ENCODE data around the gene RNF180. TPM values are rescaled to one million over a fixed set of nuclear protein-coding genes. Genes with fewer than 3 reads are reported as not detected.
"Not testable (repeated sequence)": the region's sequence is repeated elsewhere in the genome, so short reads cannot be mapped to it uniquely, and the experiment has no call there.

The RNF180 gene
- total RNA-seq, 2 experiments from 2014 or later = not detected

GRCh38 chr5:64260756-64261155, 95.1 kb downstream of the RNF180 start:
- H3K36me3 Mint-ChIP-seq (ENCODE audit: low read depth) = no peaks in the 10 kb centered on the region
- no peak for DNase-seq
- no peak overlapping the region for H3K27ac Mint-ChIP-seq
- no peaks in the 10 kb centered on the region for H3K4me1 Mint-ChIP-seq
- H3K27me3 Mint-ChIP-seq = no peaks in the 10 kb centered on the region
- ChIA-PET CTCF (no interaction called here), POLR2A (no interaction called here)
- no peak overlapping the region for H3K4me3 Mint-ChIP-seq
- H3K9me3 Mint-ChIP-seq = no peaks in the 10 kb centered on the region

- DNase-seq = no peak
- no peaks in the 10 kb centered on the region for H3K9me3 Mint-ChIP-seq
- H3K4me1 Mint-ChIP-seq = no peaks in the 10 kb centered on the region
- CTCF ChIA-PET = no interaction called here
- POLR2A ChIA-PET = no interaction called here
- no peak overlapping the region for H3K4me3 Mint-ChIP-seq
- H3K27me3 Mint-ChIP-seq = no peaks in the 10 kb centered on the region
- H3K36me3 Mint-ChIP-seq (ENCODE audit: low read depth) = no peaks in the 10 kb centered on the region
- no peak overlapping the region for H3K27ac Mint-ChIP-seq
Observed at GRCh38 chr5:64269164-64269563, 103.5 kb downstream of the RNF180 start.

GRCh38 chr5:64273276-64273675, 107.6 kb downstream of the RNF180 start:
- H3K27ac Mint-ChIP-seq = no peak overlapping the region
- H3K27me3 Mint-ChIP-seq = no peaks in the 10 kb centered on the region
- H3K9me3 Mint-ChIP-seq = no peaks in the 10 kb centered on the region
- CTCF ChIA-PET = no interaction called here
- no peak for DNase-seq
- POLR2A ChIA-PET = no interaction called here
- no peak overlapping the region for H3K4me3 Mint-ChIP-seq
- no peaks in the 10 kb centered on the region for H3K4me1 Mint-ChIP-seq
- no peaks in the 10 kb centered on the region for H3K36me3 Mint-ChIP-seq (ENCODE audit: low read depth)

GRCh38 chr5:64285188-64286130, 119.8 kb downstream of the RNF180 start:
- peaks cover 3% of the 10 kb centered on the region for H3K9me3 Mint-ChIP-seq
- no peaks in the 10 kb centered on the region for H3K27me3 Mint-ChIP-seq
- no peaks in the 10 kb centered on the region for H3K4me1 Mint-ChIP-seq
- ChIA-PET CTCF (no interaction called here), POLR2A (no interaction called here)
- no peak for DNase-seq
- no peak overlapping the region for H3K27ac Mint-ChIP-seq
- H3K4me3 Mint-ChIP-seq = no peak overlapping the region
- no peaks in the 10 kb centered on the region for H3K36me3 Mint-ChIP-seq (ENCODE audit: low read depth)

- POLR2A ChIA-PET = no interaction called here
Observed at GRCh38 chr5:64286381-64286780, 120.7 kb downstream of the RNF180 start.

GRCh38 chr5:64288496-64288895, 122.9 kb downstream of the RNF180 start:
- H3K27me3 Mint-ChIP-seq = not testable (repeated sequence)
- H3K9me3 Mint-ChIP-seq = peaks cover 11% of the 10 kb centered on the region

More at GRCh38 chr5:64286381-64286780, 120.7 kb downstream of the RNF180 start:
- Mint-ChIP-seq H3K27me3 (no peaks in the 10 kb centered on the region), H3K4me3 (no peak overlapping the region), H3K27ac (no peak overlapping the region), H3K36me3 (ENCODE audit: low read depth) (no peaks in the 10 kb centered on the region), H3K9me3 (peaks cover 3% of the 10 kb centered on the region), H3K4me1 (no peaks in the 10 kb centered on the region)
- CTCF ChIA-PET = interaction anchor here (0.5 kb wide), 1 partner anchor 58 kb away, joined by 3 read pairs; no protein-coding TSS in a partner anchor
- DNase-seq = no peak

GRCh38 chr5:64292611-64293215, 127.1 kb downstream of the RNF180 start:
- Mint-ChIP-seq H3K27me3 (no peaks in the 10 kb centered on the region), H3K4me1 (no peaks in the 10 kb centered on the region), H3K9me3 (peaks cover 7% of the 10 kb centered on the region), H3K4me3 (no peak overlapping the region), H3K27ac (no peak overlapping the region), H3K36me3 (ENCODE audit: low read depth) (no peaks in the 10 kb centered on the region)
- ChIA-PET POLR2A (no interaction called here), CTCF (no interaction called here)
- DNase-seq = no peak

More at GRCh38 chr5:64288496-64288895, 122.9 kb downstream of the RNF180 start:
- CTCF ChIA-PET; POLR2A ChIA-PET; H3K4me1 Mint-ChIP-seq; H3K36me3 Mint-ChIP-seq (ENCODE audit: low read depth); H3K27ac Mint-ChIP-seq; H3K4me3 Mint-ChIP-seq; DNase-seq: not testable (repeated sequence)

- POLR2A ChIA-PET = no interaction called here
- H3K27ac Mint-ChIP-seq = no peak overlapping the region
Observed at GRCh38 chr5:64295101-64295500, 129.5 kb downstream of the RNF180 start.

GRCh38 chr5:64298586-64298985, 132.9 kb downstream of the RNF180 start:
- no peaks in the 10 kb centered on the region for H3K9me3 Mint-ChIP-seq
- no peak overlapping the region for H3K27ac Mint-ChIP-seq
- no peaks in the 10 kb centered on the region for H3K36me3 Mint-ChIP-seq (ENCODE audit: low read depth)
- no peaks in the 10 kb centered on the region for H3K27me3 Mint-ChIP-seq
- no peak overlapping the region for H3K4me3 Mint-ChIP-seq
- CTCF ChIA-PET = no interaction called here
- DNase-seq = no peak
- POLR2A ChIA-PET = no interaction called here
- H3K4me1 Mint-ChIP-seq = no peaks in the 10 kb centered on the region

More at GRCh38 chr5:64295101-64295500, 129.5 kb downstream of the RNF180 start:
- CTCF ChIA-PET = no interaction called here
- Mint-ChIP-seq H3K4me1 (no peaks in the 10 kb centered on the region), H3K27me3 (no peaks in the 10 kb centered on the region), H3K9me3 (peaks cover 7% of the 10 kb centered on the region), H3K36me3 (ENCODE audit: low read depth) (no peaks in the 10 kb centered on the region), H3K4me3 (no peak overlapping the region)
- no peak for DNase-seq

- no peaks in the 10 kb centered on the region for H3K27me3 Mint-ChIP-seq
- ChIA-PET POLR2A (no interaction called here), CTCF (no interaction called here)
- no peak overlapping the region for H3K4me3 Mint-ChIP-seq
- H3K27ac Mint-ChIP-seq = no peak overlapping the region
- H3K4me1 Mint-ChIP-seq = no peaks in the 10 kb centered on the region
- no peaks in the 10 kb centered on the region for H3K36me3 Mint-ChIP-seq (ENCODE audit: low read depth)
- DNase-seq = no peak
- no peaks in the 10 kb centered on the region for H3K9me3 Mint-ChIP-seq
Observed at GRCh38 chr5:64299805-64300204, 134.2 kb downstream of the RNF180 start.

GRCh38 chr5:64301566-64301965, 135.9 kb downstream of the RNF180 start:
- no peak for DNase-seq
- Mint-ChIP-seq H3K27ac (no peak overlapping the region), H3K36me3 (ENCODE audit: low read depth) (no peaks in the 10 kb centered on the region), H3K4me1 (no peaks in the 10 kb centered on the region), H3K27me3 (no peaks in the 10 kb centered on the region), H3K9me3 (no peaks in the 10 kb centered on the region), H3K4me3 (no peak overlapping the region)
- ChIA-PET CTCF (interaction anchor here (1.0 kb wide), 1 partner anchor 73 kb away, joined by 5 read pairs; no protein-coding TSS in a partner anchor), POLR2A (no interaction called here)

- Mint-ChIP-seq H3K9me3 (no peaks in the 10 kb centered on the region), H3K27me3 (no peaks in the 10 kb centered on the region), H3K4me3 (no peak overlapping the region), H3K36me3 (ENCODE audit: low read depth) (no peaks in the 10 kb centered on the region), H3K4me1 (no peaks in the 10 kb centered on the region), H3K27ac (no peak overlapping the region)
- ChIA-PET POLR2A (no interaction called here), CTCF (no interaction called here)
- DNase-seq = no peak
Observed at GRCh38 chr5:64308135-64308534, 142.5 kb downstream of the RNF180 start.

- no peak overlapping the region for H3K4me3 Mint-ChIP-seq
- H3K4me1 Mint-ChIP-seq = no peaks in the 10 kb centered on the region
- no peaks in the 10 kb centered on the region for H3K36me3 Mint-ChIP-seq (ENCODE audit: low read depth)
- CTCF ChIA-PET = no interaction called here
- H3K9me3 Mint-ChIP-seq = no peaks in the 10 kb centered on the region
- H3K27me3 Mint-ChIP-seq = no peaks in the 10 kb centered on the region
- no peak overlapping the region for H3K27ac Mint-ChIP-seq
- POLR2A ChIA-PET = no interaction called here
- no peak for DNase-seq
Observed at GRCh38 chr5:64312491-64312890, 146.8 kb downstream of the RNF180 start.

- Mint-ChIP-seq H3K27me3 (no peaks in the 10 kb centered on the region), H3K9me3 (no peaks in the 10 kb centered on the region), H3K4me1 (no peaks in the 10 kb centered on the region), H3K36me3 (ENCODE audit: low read depth) (no peaks in the 10 kb centered on the region), H3K27ac (no peak overlapping the region), H3K4me3 (no peak overlapping the region)
- no peak for DNase-seq
- ChIA-PET POLR2A (no interaction called here), CTCF (interaction anchor here (0.7 kb wide), 1 partner anchor 404 kb away, joined by 3 read pairs; no protein-coding TSS in a partner anchor)
Observed at GRCh38 chr5:64315778-64316177, 150.1 kb downstream of the RNF180 start.
